Osteocyte (in vitro differentiated cells): Measurements from ENCODE around the gene BTBD2. TPM values are rescaled to one million over a fixed set of nuclear protein-coding genes. Genes with fewer than 3 reads are reported as not detected.

Source experiments
- DNase-seq: peaks from one replicate; pipeline ENCODE4 v3.0.0; 2021; ENCODE audit warnings: mixed read lengths; ENCODE audit not compliant: unreplicated experiment; ENCODE audit errors: extremely low spot score
- H3K27ac Mint-ChIP-seq: one replicate; pipeline ENCODE4 v1.8.0; 2021; ENCODE audit warnings: mild to moderate bottlenecking, mixed read lengths; ENCODE audit not compliant: unreplicated experiment
- H3K27me3 Mint-ChIP-seq: one replicate; pipeline ENCODE4 v1.8.0; 2021; ENCODE audit warnings: mixed read lengths; ENCODE audit not compliant: unreplicated experiment
- H3K36me3 Mint-ChIP-seq: one replicate; pipeline ENCODE4 v1.8.0; 2021; ENCODE audit warnings: mixed read lengths; ENCODE audit not compliant: unreplicated experiment
- H3K4me1 Mint-ChIP-seq: one replicate; pipeline ENCODE4 v1.8.0; 2021; ENCODE audit warnings: mixed read lengths; ENCODE audit not compliant: unreplicated experiment
- H3K4me3 Mint-ChIP-seq: one replicate; pipeline ENCODE4 v1.8.0; 2021; ENCODE audit warnings: mild to moderate bottlenecking, moderate library complexity, mixed read lengths; ENCODE audit not compliant: unreplicated experiment
- H3K9me3 Mint-ChIP-seq: one replicate; pipeline ENCODE4 v1.8.0; 2021; ENCODE audit warnings: mixed read lengths; ENCODE audit not compliant: unreplicated experiment
- total RNA-seq: library from RNA; stranded (reverse); gene quantifications from 2 replicates; pipeline ENCODE4 v1.2.1, GENCODE V29; 2021
- TF ChIP-seq, protein P1 (sequence below): fragments of 200-600 bp; sonication (generic); IDR thresholded peaks from 2 replicates; pipeline ENCODE4 v1.5.0; 2021; ENCODE audit warnings: antibody characterized with exemption, mild to moderate bottlenecking, moderate library complexity

Gene BTBD2
- total RNA-seq, 1 donor from 2014 or later = 86.0 TPM

DNA sequence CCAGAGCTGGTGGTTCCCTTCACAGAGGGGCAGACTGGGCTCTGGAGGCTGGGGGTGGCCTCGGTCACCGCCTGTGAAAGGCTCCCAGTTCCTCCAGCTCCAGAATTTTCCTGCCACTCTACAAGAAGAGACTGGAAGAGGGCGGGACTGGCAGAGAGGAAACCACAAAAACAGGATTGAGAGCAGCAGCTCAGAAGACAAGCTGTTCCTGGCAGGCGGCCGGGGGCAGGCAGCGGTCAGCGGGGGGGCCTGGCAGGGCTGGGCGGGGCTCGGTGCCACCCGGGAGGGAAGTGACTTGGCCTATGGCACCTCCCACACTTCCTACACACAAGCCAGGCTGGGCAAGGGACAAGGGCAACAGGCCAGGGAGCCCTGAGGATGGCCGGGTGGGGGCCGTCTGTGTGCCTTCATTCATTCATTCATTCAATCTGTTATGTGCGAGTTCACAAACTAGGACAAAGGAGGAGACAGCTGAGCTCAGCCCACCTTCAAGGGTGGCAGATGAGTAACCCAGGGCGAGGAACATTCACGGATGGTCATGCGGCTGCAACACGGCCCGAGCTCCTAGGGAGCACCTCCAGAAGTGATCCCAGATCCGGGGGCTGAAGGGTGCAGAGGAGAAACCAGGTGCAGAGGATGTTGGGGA is 16.9 kb upstream of the BTBD2 start:
- Mint-ChIP-seq H3K4me1 (peaks cover 27% of the 10 kb centered on the region), H3K36me3 (no peaks in the 10 kb centered on the region), H3K27ac (peak overlapping the region; percentile 92), H3K9me3 (no peaks in the 10 kb centered on the region), H3K4me3 (peak overlapping the region; percentile 29), H3K27me3 (no peaks in the 10 kb centered on the region)
- TF ChIP-seq, protein P1, sequence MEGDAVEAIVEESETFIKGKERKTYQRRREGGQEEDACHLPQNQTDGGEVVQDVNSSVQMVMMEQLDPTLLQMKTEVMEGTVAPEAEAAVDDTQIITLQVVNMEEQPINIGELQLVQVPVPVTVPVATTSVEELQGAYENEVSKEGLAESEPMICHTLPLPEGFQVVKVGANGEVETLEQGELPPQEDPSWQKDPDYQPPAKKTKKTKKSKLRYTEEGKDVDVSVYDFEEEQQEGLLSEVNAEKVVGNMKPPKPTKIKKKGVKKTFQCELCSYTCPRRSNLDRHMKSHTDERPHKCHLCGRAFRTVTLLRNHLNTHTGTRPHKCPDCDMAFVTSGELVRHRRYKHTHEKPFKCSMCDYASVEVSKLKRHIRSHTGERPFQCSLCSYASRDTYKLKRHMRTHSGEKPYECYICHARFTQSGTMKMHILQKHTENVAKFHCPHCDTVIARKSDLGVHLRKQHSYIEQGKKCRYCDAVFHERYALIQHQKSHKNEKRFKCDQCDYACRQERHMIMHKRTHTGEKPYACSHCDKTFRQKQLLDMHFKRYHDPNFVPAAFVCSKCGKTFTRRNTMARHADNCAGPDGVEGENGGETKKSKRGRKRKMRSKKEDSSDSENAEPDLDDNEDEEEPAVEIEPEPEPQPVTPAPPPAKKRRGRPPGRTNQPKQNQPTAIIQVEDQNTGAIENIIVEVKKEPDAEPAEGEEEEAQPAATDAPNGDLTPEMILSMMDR = no peak
- DNase-seq = peak; percentile 97

DNA sequence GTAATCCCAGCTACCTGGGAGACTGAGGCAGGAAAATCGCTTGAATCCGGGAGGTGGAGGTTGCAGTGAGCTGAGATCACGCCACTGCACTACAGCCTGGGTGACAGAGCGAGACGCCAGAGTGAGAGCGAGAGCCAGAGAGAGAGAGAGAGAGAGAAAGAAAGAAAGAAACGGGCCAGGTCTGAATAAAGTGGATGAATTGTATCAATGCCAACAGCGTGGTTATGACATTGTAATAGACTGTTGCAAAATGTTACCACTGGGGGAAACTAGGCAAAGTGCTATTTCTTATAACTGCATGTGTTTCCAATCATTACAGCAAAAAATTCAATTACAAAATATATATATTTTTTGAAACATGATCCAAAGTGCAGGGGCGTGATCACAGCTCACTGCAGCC is 11.8 kb upstream of the BTBD2 start:
- Mint-ChIP-seq H3K4me1 (peaks cover 17% of the 10 kb centered on the region), H3K4me3 (no peak overlapping the region), H3K36me3 (no peaks in the 10 kb centered on the region), H3K27me3 (no peaks in the 10 kb centered on the region), H3K9me3 (no peaks in the 10 kb centered on the region), H3K27ac (no peak overlapping the region)
- DNase-seq = no peak
- TF ChIP-seq, protein P1 = peak; percentile 11

DNA sequence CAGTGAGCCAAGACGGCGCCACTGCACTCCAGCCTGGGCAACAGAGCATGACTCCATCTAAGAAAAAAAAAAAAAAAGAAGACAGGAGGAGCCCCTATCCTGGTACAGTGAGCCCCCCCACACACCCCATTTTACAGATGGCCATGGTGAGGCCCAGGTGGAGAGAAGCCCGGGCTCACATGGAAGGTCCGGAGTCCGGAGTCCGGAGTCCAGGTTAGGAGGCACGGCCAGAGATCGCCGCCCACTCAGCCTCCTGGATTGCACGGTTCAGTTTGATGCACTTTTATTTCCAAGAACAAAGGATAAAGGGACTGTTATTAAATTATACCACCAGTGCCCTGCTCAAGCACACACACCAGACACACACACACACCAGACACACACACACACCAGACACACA is 11.3 kb upstream of the BTBD2 start:
- H3K4me1 Mint-ChIP-seq = peaks cover 11% of the 10 kb centered on the region
- TF ChIP-seq, protein P1 = no peak
- H3K27me3 Mint-ChIP-seq = no peaks in the 10 kb centered on the region
- H3K4me3 Mint-ChIP-seq = no peak overlapping the region
- H3K27ac Mint-ChIP-seq = no peak overlapping the region
- H3K9me3 Mint-ChIP-seq = no peaks in the 10 kb centered on the region
- no peaks in the 10 kb centered on the region for H3K36me3 Mint-ChIP-seq
- no peak for DNase-seq

DNA sequence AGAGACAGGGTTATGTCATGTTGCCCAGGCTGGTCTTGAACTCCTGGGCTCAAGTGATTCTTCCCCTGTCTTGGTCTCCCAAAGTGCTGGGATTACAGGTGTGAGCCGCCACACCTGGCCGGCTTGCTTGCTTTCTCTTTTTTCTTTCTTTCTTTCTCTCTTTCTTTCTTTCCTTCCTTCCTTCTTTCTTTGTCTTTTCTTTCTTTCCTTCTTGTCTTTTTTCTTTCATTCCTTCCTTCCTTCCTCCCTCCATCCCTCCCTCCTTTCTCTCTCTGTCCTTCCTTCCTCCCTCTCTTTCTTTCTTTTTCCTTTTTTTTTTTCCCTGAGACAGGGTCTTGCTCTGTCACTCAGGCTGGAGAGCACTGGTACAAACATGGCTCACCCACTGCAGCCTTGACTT is 6.8 kb upstream of the BTBD2 start:
- Mint-ChIP-seq H3K36me3 (no peaks in the 10 kb centered on the region), H3K4me1 (peaks cover 2% of the 10 kb centered on the region), H3K27me3 (no peaks in the 10 kb centered on the region), H3K9me3 (no peaks in the 10 kb centered on the region), H3K27ac (no peak overlapping the region), H3K4me3 (no peak overlapping the region)
- TF ChIP-seq, protein P1 = no peak
- DNase-seq = no peak

DNA sequence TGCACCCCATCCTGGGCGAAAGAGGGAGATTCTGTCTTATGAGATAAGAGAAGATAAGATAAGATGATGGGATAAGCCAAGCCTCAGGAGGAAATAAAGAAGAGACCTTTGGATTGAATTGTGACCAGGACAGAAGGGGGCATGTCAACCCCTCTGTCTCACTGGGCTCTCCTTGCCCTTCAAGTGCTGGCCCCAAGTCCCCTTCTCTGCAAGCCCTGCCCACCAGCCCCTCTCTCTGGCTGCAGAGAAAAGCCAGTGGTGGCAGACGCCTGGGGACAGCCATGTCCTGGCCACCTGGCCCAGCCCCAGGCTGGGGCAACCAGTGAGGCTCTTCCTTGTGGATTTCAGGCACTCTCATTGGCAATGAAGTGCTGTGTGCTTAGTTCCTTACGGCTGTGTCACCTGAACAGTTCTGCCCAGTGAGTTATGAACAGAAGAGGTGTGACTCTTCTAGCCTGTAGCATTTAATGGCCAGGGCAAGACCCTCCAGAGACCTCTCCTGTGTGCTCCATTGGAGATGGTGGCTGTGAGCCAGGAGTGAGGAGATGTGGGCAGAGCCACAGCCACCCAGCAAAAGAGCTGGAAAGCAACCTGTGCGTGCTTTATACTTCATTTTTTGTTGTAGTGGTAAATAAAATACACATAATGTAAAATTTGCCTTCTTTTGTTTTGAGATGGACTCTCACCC is 6.1 kb upstream of the BTBD2 start:
- H3K4me3 Mint-ChIP-seq = no peak overlapping the region
- H3K4me1 Mint-ChIP-seq = peaks cover 2% of the 10 kb centered on the region
- no peaks in the 10 kb centered on the region for H3K27me3 Mint-ChIP-seq
- no peak for DNase-seq
- no peak overlapping the region for H3K27ac Mint-ChIP-seq
- no peaks in the 10 kb centered on the region for H3K9me3 Mint-ChIP-seq
- H3K36me3 Mint-ChIP-seq = no peaks in the 10 kb centered on the region
- TF ChIP-seq, protein P1 = no peak
